Lower leg skin (tissue), 3 donors: ENCODE data around the gene TRPM8.

Experiments used
- POLR2A ChIP-seq, 2 donors: fragments of 450-650 bp; IDR thresholded peaks; one replicate each; pipeline ENCODE4 v1.6.1; 2016 to 2017; ENCODE audit warnings: antibody characterized with exemption in 2 of 2, mild to moderate bottlenecking in 1 of 2, moderate library complexity in 1 of 2
- TF ChIP-seq, protein P1 (sequence below), 3 donors: fragments of 450-650 bp; IDR thresholded peaks; one replicate each; pipeline ENCODE4 v1.5.1; 2016; ENCODE audit warnings: antibody characterized with exemption in 3 of 3, mild to moderate bottlenecking in 3 of 3, moderate library complexity in 2 of 3

DNA sequence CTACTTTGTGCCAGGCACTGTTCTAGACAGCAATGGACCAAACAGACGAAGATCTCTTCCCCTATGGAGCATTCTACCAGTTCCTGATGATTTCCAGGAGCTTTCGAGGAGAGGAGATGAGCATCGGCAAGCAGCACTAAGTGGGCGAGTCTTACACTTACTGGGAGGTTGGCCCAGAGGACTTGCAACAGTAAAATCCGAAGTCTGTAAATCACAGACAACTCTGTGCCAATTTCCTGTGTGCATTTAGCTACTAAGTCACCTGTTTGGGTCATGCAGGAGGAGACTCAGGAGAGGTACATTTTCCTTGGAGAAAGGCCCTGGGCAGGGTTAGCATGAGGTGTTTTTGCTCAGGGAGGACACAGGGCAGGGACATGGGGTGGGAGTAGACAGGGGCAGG, 58.9 kb downstream of the TRPM8 start:
- no peak for TF ChIP-seq POLR2A (IDR thresholded peaks at IDR 0.05)
- TF ChIP-seq, protein P1, sequence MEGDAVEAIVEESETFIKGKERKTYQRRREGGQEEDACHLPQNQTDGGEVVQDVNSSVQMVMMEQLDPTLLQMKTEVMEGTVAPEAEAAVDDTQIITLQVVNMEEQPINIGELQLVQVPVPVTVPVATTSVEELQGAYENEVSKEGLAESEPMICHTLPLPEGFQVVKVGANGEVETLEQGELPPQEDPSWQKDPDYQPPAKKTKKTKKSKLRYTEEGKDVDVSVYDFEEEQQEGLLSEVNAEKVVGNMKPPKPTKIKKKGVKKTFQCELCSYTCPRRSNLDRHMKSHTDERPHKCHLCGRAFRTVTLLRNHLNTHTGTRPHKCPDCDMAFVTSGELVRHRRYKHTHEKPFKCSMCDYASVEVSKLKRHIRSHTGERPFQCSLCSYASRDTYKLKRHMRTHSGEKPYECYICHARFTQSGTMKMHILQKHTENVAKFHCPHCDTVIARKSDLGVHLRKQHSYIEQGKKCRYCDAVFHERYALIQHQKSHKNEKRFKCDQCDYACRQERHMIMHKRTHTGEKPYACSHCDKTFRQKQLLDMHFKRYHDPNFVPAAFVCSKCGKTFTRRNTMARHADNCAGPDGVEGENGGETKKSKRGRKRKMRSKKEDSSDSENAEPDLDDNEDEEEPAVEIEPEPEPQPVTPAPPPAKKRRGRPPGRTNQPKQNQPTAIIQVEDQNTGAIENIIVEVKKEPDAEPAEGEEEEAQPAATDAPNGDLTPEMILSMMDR (IDR thresholded peaks at IDR 0.05) = no peak
